Spleen (tissue), 11 donors: ENCODE measurements around the gene AKT1S1. TPM values are rescaled to one million over a fixed set of nuclear protein-coding genes. Genes with fewer than 3 reads are reported as not detected.

ENCODE experiments used
- DNase-seq: peaks from one replicate; pipeline ENCODE4 v3.0.0-alpha.2; 2020
- H3K27ac ChIP-seq, 8 donors: fragments of 200-600 bp; sonication (generic) in 7 of 8; 1 replicate in 4 of 8; 2 replicates in 4 of 8; pipeline versions ENCODE4 v1.5.0 to v1.8.0; 2016 to 2021; ENCODE audit warnings: inconsistent platforms in 4 of 8, mild to moderate bottlenecking in 4 of 8, moderate library complexity in 1 of 8
- H3K27me3 ChIP-seq, 7 donors: fragments of 200-600 bp; sonication (generic) in 6 of 7; replicated peaks in 1 of 7; 1 replicate in 4 of 7; 2 replicates in 3 of 7; pipeline versions ENCODE4 v1.5.0 to v1.8.0; 2016 to 2021; ENCODE audit warnings: inconsistent platforms in 3 of 7, mild to moderate bottlenecking in 1 of 7
- H3K36me3 ChIP-seq, 6 donors: fragments of 200-600 bp; sonication (generic) in 5 of 6; 1 replicate in 4 of 6; 2 replicates in 2 of 6; pipeline versions ENCODE4 v1.5.0 to v1.8.0; 2016 to 2021; ENCODE audit warnings: inconsistent platforms in 2 of 6
- H3K4me1 ChIP-seq, 6 donors: fragments of 200-600 bp; sonication (generic) in 5 of 6; 1 replicate in 3 of 6; 2 replicates in 3 of 6; pipeline versions ENCODE4 v1.5.0 to v1.8.0; 2016 to 2021; ENCODE audit warnings: inconsistent platforms in 3 of 6
- H3K4me3 ChIP-seq, 8 donors: fragments of 200-600 bp; sonication (generic) in 7 of 8; 1 replicate in 4 of 8; 2 replicates in 4 of 8; pipeline versions ENCODE4 v1.5.0 to v1.8.0; 2016 to 2021; ENCODE audit warnings: inconsistent platforms in 4 of 8, mild to moderate bottlenecking in 4 of 8, moderate library complexity in 2 of 8
- H3K9me3 ChIP-seq, 8 donors: fragments of 200-600 bp; sonication (generic) in 7 of 8; 1 replicate in 4 of 8; 2 replicates in 4 of 8; pipeline versions ENCODE4 v1.5.0 to v1.8.0; 2016 to 2021; ENCODE audit warnings: inconsistent platforms in 4 of 8
- POLR2A ChIP-seq, 3 donors: fragments of 450-650 bp; IDR thresholded peaks; one replicate each; pipeline ENCODE4 v1.5.1; 2017; ENCODE audit warnings: antibody characterized with exemption in 3 of 3, mild to moderate bottlenecking in 1 of 3
- POLR2AphosphoS5 ChIP-seq, 3 donors: sonication (generic); formaldehyde crosslinking; IDR thresholded peaks; one replicate each; pipeline ENCODE4 v1.5.1; 2017; ENCODE audit warnings: antibody characterized with exemption in 3 of 3
- WGBS, 5 donors: extraction: QIAGEN DNeasy Blood & Tissue Kit in 3 of 5; methylation state at CpG; one replicate each; pipeline versions ENCODE4 v1.1.5 to v1.1.7; 2013 to 2018; 5-methylcytosine and 5-hydroxymethylcytosine counted together
- intact Hi-C: fragments of 100-400 bp; cut with DNase I; formaldehyde crosslinking; loops from one replicate; pipeline ENCODE4 v1.15.0; 2023; ENCODE audit warnings: low total_unique reads
- polyA plus RNA-seq, 3 donors: library from polyadenylated mRNA; stranded (reverse); fragments of 200-250 nt; gene quantifications; one replicate each; pipeline ENCODE4 v1.2.1, GENCODE V29; 2013
- total RNA-seq, 7 donors: library from RNA; depleted of rRNA in 3 of 7; stranded (reverse); fragments of >200 nt in 3 of 7; fragmentation: NEBNext Ultra II Directional in 4 of 7; extraction: Animal tissue kit (Norgen Biotek cat#: 25700) in 4 of 7; gene quantifications; one replicate each; pipeline versions ENCODE4 v1.1.0 to v1.2.1, GENCODE V29; 2016 to 2021
- TF ChIP-seq, protein P1 (sequence below), 11 experiments: fragments of 200-600 bp in 7 of 11; fragments of 450-650 bp in 4 of 11; sonication (generic) in 4 of 11; IDR thresholded peaks in 8 of 11; conservative IDR thresholded peaks in 3 of 11; 1 replicate in 7 of 11; 2 replicates in 4 of 11; pipeline versions ENCODE4 v1.4.0 to v1.8.0; 2016 to 2021; ENCODE audit warnings: antibody characterized with exemption in 11 of 11, inconsistent platforms in 4 of 11, mild to moderate bottlenecking in 1 of 11
- donor health status: healthy with polysubstance abuse.
- donor health status: DM: no; HTN: no; CAD: no; lungs with moderate emphysema.
- donor health status: DM: no; HTN: no; CAD: no.
- donor health status: Bipolar disorder and iron deficiency.
- donor health status: healthy.
- donor health status: DM: no; HTN: no; CAD: no.
- donor health status: DM: yes; HTN: yes; CAD: no.

AKT1S1 gene
- total and polyA plus RNA-seq, 10 donors: 8.7 to 27.8 (median 17.0) TPM

DNA sequence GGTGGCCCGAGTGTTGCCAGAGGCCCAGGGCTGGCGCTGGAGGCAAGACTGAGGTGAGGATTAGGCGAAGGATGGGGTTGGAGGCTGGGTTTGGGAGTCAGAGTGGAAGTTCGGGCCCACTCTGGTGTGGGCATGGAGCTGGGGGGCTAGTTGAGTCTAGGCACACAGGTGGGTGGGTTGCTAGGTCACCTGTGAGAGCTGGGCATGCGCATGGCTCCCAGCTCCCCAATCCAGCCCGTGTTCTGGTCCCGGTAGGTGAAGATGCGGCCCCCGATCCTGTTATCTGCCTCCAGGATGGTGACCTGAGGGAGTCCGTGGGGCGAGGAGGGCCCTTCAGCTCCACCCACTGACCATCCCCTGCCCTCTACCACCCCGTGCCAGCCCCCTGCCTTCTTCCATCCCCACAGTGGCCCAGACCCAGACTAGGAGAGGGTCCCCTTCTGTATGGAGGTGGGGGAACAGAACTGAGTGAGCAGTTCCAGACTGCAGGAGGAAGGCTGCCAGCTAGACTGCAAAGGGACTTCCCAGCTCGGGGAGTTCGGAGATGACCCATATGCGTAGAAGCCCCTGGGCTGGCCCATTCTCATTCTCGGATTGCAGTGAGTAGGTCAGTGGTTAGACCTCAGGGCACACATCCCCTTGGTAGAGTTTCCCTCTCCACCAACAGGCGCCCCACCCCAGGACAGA is 17.9 kb upstream of the AKT1S1 start:
- Histone ChIP-seq H3K27ac (peak overlapping the region in 1 of 8 donors; percentile 11), H3K36me3 (no peaks in the 10 kb centered on the region), H3K4me3 (no peak overlapping the region), H3K4me1 (peaks cover 25 to 61% (median 45%) of the 10 kb centered on the region in 6 donors), H3K9me3 (no peaks in the 10 kb centered on the region), H3K27me3 (peaks cover 0 to 10% (median 0%) of the 10 kb centered on the region in 7 donors)
- intact Hi-C loops: no loop called here
- WGBS, 5 donors: 77 to 90% (median 80%) methylated on average over 10 to 17 of the region's 17 CpGs
- no peak for DNase-seq
- TF ChIP-seq POLR2A (IDR thresholded peaks at IDR 0.05): no peak
- no peak for TF ChIP-seq POLR2AphosphoS5 (IDR thresholded peaks at IDR 0.05)
- TF ChIP-seq, protein P1, sequence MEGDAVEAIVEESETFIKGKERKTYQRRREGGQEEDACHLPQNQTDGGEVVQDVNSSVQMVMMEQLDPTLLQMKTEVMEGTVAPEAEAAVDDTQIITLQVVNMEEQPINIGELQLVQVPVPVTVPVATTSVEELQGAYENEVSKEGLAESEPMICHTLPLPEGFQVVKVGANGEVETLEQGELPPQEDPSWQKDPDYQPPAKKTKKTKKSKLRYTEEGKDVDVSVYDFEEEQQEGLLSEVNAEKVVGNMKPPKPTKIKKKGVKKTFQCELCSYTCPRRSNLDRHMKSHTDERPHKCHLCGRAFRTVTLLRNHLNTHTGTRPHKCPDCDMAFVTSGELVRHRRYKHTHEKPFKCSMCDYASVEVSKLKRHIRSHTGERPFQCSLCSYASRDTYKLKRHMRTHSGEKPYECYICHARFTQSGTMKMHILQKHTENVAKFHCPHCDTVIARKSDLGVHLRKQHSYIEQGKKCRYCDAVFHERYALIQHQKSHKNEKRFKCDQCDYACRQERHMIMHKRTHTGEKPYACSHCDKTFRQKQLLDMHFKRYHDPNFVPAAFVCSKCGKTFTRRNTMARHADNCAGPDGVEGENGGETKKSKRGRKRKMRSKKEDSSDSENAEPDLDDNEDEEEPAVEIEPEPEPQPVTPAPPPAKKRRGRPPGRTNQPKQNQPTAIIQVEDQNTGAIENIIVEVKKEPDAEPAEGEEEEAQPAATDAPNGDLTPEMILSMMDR (IDR thresholded peaks at IDR 0.05 in 8 of 11, conservative IDR thresholded peaks at IDR 0.05 in 3 of 11): no peak

DNA sequence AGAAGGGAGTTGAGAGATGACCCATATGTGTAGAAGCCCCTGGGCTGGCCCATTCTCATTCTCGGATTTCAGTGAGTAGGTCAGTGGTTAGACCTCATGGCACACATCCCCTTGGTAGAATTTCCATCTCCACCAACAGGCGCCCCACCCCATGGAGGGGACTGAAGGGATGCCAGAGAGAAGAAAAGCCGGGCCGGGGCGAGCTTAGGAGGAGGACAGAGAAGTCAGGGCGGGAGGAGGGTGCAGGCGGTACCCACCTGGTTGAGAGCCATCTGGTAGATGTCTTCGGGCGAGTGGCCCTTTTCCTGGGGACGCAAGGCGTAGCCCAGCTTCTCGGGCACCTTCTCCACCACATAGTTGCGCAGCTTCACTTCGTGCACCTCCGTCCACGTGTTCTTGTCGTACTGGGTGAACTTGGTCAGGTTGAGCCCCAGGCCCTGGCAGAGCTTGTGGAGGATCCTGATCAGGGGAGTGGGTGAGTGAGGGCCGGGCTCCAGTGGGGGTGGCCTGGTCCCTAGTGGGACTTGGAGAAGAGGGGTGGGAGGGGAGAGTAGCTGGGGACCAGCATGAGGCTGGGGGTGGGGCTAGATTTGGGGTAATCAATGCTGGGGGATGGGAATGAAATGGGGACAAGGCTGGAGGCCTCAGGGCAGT is 17.0 kb upstream of the AKT1S1 start:
- H3K4me1 ChIP-seq: peaks cover 26 to 69% (median 51%) of the 10 kb centered on the region in 6 donors
- intact Hi-C loops: no loop called here
- no peak overlapping the region for H3K27ac ChIP-seq
- H3K4me3 ChIP-seq: no peak overlapping the region
- peaks cover 0 to 3% (median 0%) of the 10 kb centered on the region in 6 donors for H3K36me3 ChIP-seq
- H3K9me3 ChIP-seq: no peaks in the 10 kb centered on the region
- peaks cover 0 to 10% (median 0%) of the 10 kb centered on the region in 7 donors for H3K27me3 ChIP-seq
- TF ChIP-seq POLR2AphosphoS5 (IDR thresholded peaks at IDR 0.05) (no peak), POLR2A (IDR thresholded peaks at IDR 0.05) (no peak)
- TF ChIP-seq, protein P1 (IDR thresholded peaks at IDR 0.05 in 8 of 11, conservative IDR thresholded peaks at IDR 0.05 in 3 of 11): no peak
- WGBS, 5 donors: 82 to 95% (median 91%) methylated on average over 18 of the region's 18 CpGs
- no peak for DNase-seq

DNA sequence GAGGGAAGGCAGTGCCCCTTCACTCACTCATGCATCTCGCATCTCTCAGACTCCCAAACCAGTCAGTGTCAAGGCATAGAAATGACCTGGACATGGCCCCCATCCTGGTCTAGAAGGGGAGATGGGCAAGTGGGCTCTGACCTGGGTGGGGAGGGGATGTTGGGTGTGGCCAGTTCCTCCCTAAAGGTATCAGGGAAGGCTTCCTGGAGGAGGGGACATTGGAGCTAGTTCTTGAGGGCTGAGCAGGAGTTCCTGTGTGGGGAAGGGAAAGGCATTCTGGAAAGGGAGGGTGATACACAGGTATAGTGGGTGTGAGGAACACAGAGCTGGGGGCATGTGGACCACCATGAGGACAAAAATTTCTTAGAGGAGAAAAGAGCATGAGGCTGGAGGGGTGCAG is 15.6 kb upstream of the AKT1S1 start:
- H3K36me3 ChIP-seq: peaks cover 0 to 17% (median 2%) of the 10 kb centered on the region in 6 donors
- H3K4me1 ChIP-seq: peaks cover 17 to 58% (median 43%) of the 10 kb centered on the region in 6 donors
- TF ChIP-seq, protein P1 (IDR thresholded peaks at IDR 0.05 in 8 of 11, conservative IDR thresholded peaks at IDR 0.05 in 3 of 11): no peak
- TF ChIP-seq POLR2AphosphoS5 (IDR thresholded peaks at IDR 0.05): no peak
- TF ChIP-seq POLR2A (IDR thresholded peaks at IDR 0.05): no peak
- no peak overlapping the region for H3K27ac ChIP-seq
- intact Hi-C loops: no loop called here
- 73 to 96% (median 90%) methylated on average over 1 of the region's 1 CpG for WGBS, 5 donors
- no peak overlapping the region for H3K4me3 ChIP-seq
- H3K27me3 ChIP-seq: peaks cover 0 to 10% (median 0%) of the 10 kb centered on the region in 7 donors
- H3K9me3 ChIP-seq: no peaks in the 10 kb centered on the region
- DNase-seq: no peak

DNA sequence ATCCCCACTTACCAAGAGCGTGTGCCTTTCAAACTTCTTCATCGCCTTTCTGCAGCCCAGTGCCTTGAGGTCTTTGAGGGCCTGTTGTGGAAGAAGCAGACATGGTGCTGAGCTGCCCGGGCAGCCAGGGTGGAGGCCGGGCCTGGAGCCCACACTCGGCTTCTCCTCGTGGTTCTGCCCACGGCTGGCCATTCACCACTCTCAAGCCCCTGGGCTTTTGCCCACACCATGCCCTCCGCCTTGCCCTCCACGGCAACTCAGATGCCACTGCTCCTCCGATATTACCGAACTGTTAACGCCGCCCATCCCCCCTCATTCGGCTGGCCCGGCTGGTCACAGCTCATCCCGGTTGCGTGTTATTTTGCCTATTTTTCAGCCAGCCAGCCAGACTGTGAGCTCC is 14.2 kb upstream of the AKT1S1 start:
- no peak overlapping the region for H3K4me3 ChIP-seq
- H3K27me3 ChIP-seq: peaks cover 0 to 10% (median 0%) of the 10 kb centered on the region in 7 donors
- H3K36me3 ChIP-seq: peaks cover 0 to 31% (median 2%) of the 10 kb centered on the region in 6 donors
- no peaks in the 10 kb centered on the region for H3K9me3 ChIP-seq
- intact Hi-C loops: no loop called here
- no peak for TF ChIP-seq POLR2AphosphoS5 (IDR thresholded peaks at IDR 0.05)
- TF ChIP-seq POLR2A (IDR thresholded peaks at IDR 0.05): no peak
- TF ChIP-seq, protein P1 (IDR thresholded peaks at IDR 0.05 in 8 of 11, conservative IDR thresholded peaks at IDR 0.05 in 3 of 11): no peak
- no peak for DNase-seq
- H3K4me1 ChIP-seq: peaks cover 9 to 58% (median 35%) of the 10 kb centered on the region in 6 donors
- peak overlapping the region in 1 of 8 donors; percentile 4 for H3K27ac ChIP-seq
- WGBS, 5 donors: 88 to 94% (median 91%) methylated on average over 17 of the region's 17 CpGs
